Activated CD8-positive, alpha-beta memory T cell treated with anti-CD3 and anti-CD28 coated beads, Interleukin-2, amount 50 U/mL, for 48 hours (primary cell): ENCODE measurements around the gene SAT1.
"Not testable (repeated sequence)": the region's sequence is repeated elsewhere in the genome, so short reads cannot be mapped to it uniquely, and the experiment has no call there.

ENCODE experiments used
- DNase-seq: peaks from one replicate; pipeline ENCODE4 v3.0.0-alpha.2; 2020

The SAT1 gene

DNA sequence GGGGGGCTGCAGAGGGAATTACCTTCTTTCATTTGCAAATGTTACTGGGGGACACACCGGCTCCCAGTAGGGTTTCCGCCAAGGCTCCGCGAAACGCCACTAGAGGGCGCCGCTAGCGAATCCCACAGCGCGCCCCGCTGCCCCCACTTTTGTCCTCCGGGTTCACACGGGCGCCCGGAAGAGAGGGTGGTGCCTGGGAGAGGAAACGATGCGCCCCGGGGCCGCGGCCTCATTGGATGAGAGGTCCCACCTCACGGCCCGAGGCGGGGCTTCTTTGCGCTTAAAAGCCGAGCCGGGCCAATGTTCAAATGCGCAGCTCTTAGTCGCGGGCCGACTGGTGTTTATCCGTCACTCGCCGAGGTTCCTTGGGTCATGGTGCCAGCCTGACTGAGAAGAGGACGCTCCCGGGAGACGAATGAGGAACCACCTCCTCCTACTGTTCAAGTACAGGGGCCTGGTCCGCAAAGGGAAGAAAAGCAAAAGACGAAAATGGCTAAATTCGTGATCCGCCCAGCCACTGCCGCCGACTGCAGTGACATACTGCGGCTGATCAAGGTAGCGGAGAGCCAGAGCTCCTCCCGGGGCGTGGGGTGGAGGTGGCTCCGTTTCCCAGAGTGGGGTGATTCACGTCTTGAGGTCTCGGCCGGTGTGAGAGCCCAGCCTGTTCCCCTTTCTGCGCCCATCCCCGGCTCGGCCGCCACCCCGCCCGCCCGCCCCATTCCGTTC lies at the start of gene SAT1:
SAT1 (plus strand) TSS at position 311 of the 726 bp plus-strand sequence; CDS start at position 490, 179 bp downstream.
- peak; percentile 94 for DNase-seq

DNA sequence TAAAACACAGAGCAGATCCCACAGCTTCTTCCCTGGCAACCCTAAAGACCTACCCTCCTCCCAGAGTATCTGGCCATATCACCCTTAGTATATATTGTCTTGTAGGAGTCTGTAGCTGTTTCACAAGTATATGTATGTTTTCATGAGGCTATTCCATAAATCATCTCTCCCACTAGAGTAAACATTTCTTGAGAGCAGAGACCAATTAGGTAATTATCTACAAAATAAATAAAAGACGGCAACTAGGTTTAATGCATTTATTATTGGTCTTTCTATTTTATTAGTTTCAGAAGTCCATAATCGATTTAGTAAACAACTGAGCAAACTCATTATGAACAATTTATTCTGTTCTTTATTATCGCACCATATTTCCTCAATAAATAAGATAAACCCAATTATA lies 46.9 kb upstream of the SAT1 start:
- no peak for DNase-seq

DNA sequence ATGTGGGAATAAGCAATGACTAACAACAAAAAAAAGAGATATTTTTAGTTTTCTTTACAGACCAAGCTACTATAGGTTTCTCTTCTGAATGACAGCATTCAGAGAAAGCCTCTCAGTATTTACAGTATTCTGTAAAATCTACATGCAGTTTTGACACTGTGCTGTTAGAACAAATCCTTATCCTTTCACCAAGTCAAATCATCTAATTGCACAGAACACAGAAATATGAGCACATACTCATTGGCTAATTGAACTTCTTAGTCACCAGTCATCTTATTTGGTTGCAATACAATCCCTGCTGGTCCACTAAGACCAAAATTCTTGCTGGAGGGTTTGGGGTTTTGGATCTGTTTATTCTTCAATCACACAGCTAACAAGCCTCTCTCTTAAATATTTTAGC lies 45.6 kb upstream of the SAT1 start:
- no peak for DNase-seq

DNA sequence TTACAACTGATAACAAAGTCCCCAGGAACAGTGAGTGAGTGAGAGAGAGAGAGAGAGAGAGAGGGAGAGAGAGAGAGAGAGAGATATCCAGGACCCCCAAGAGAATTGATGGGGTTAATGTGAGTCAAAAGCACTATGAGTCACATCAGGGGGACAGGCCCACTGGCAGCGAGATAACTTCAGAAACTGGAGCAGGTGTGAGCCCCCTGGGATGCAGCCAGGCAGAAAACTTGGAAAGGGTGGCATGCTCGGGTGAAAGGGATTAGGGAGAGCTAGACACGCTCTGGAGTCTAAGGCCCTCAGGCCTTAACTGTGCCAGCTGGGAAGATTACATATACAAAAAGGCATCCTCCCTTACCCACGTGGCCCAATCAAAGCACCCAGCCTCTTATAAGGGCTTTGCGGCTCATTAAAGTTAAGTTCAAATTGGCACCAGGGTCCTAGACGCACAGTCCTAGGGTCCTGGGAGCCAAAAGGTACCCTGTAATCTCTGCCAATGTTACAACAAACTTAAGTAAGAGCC lies 40.7 kb upstream of the SAT1 start:
- DNase-seq: peak; percentile 54

DNA sequence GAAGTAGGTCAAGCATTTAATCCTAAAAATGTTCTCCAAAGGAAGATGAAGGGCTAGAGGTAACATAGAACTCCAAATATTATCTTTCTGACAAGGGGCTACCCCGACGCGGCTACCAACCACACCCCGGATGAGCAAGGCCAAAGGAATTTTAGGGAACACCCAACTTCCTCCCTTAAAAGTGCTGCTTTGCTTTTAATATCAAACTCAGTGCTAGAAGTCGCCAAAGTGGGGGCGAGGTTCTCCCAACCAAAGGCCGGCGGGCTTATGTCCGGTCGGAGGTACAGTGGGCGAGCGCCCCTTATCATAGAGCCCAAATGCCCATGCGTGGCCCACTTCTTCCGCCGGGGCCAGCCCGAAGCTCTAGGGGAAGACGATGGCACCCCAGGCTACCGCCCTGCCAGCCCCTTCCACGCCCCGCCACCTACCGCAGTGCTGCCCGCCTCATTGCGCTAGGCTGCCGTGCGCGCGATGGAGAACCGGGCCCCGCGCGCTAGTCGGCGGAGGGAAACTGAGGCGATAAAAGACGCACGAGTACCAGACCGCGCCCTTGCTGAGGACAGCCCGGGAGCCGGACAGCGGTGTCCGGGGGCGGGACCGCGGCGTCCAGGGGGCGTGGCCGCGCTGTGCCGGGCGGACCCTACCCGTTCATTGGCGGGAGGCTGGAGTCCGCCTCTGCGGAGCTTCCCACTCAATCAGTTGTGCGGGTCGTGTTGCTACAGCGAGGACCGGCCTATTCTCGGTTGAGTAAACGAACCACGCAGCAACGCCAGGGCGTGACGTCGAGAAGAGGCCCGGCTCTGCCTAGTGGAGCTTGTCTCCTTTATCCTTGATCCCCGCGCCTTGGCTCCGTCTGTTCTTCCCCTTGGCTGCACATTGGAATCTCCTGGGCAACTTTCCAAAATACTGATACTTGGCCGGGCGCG lies 40.0 kb upstream of the SAT1 start, which contains the start of gene ACOT9:
ACOT9 (minus strand) TSS at position 580 of the 926 bp plus-strand sequence; CDS start at position 448, 132 bp downstream.
- DNase-seq: peak; percentile 81

DNA sequence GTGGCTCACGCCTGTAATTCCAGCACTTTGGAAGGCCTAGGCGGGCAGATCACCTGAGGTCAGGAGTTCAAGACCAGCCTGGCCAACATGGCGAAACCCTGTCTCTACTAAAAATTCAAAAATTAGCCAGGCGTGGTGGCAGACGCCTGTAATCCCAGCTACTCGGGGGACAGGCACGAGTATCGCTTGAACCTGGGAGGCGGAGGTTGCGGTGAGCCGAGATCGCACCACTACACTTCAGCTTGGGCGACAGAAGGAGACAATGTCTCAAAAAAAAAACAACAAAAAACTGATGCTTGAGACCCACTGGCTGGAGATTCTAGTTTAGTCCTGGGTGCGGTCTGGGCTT lies 39.4 kb upstream of the SAT1 start:
- not testable (repeated sequence) for DNase-seq

DNA sequence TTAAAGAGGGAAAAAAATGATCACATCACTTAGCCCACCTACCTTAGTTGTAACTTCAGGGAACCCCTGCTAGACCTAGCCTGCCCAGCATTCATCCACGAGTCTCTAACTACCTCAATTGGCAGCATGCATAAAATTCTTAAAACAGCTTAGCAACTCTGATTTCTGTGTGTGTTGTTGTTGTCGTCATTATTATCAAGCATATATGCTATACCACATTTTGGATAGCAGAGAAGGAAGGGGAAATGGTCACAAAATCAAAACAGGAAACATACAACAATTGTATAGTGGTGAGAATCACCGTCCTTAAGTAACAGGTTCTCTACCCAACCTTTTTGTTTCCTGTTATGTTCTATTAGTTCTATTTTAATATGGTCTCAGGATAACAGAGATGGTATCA lies 37.2 kb upstream of the SAT1 start:
- DNase-seq: no peak

DNA sequence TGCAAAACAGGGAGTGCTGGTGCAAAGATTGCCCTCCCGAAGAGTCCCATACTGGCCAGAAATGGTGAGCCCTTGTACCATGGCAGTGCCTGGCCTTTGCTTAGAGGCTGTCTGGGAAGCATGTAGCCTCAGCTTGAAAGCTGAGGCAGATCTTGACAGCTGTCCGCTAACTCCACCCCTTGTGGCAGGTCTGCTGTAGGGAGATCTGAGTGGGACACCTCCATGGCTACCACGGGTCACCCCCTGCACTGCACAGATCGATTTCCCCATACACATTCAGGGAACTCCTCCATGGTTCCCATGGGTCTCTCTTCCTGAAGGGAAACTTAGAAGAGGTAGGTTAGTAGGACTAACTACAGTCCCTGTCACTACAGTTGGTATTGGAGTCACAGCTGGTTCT lies 33.8 kb upstream of the SAT1 start:
- no peak for DNase-seq

DNA sequence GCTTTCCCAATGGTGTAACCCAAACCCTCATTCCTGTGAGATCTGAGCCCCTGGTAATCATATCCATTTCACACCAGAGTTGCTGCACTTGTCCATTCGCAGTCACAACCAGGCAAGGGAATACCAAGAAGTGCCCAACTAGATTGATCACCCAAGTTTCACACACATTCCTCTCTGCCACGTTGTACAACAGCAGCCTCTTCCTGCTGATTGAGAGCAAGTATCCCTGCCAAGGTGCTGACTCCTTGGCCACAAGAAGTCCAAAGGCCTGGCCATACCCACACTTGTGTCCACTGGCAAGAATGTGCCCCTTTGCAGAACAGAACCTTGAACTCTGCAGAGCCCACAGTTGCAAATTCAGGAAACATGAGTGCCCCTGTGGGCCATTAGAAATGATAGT lies 33.4 kb upstream of the SAT1 start:
- no peak for DNase-seq

DNA sequence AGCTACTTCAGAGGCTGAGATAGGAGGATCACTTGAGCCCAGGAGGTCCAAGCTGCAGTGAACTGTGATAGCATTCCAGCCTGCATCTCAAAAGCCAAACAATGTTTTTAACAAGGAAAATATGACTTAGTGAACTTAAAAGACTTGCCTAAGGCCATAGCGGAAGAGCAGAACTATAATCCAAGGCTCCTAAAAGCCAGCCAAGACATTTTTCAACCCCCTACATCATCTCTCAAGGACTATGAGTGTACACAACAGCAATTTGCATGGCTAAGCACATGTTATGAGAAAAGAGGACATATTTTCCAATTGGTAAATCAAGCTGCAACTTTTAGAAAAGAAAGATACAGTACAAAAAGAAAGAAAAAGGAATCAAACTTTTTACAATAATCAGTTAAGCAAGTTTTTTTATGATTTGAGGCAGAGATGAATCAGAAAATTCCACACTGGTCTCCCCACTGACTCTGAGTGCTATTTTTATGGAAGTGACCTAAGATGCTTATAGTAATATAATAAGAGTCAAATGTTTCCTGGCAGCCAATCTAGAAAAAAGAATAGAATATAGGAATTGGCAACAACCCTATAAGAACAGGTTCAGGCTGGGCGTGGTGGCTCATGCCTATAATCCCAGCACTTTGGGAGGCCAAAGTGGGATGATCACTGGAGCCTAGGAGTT lies 30.1 kb upstream of the SAT1 start:
- no peak for DNase-seq

DNA sequence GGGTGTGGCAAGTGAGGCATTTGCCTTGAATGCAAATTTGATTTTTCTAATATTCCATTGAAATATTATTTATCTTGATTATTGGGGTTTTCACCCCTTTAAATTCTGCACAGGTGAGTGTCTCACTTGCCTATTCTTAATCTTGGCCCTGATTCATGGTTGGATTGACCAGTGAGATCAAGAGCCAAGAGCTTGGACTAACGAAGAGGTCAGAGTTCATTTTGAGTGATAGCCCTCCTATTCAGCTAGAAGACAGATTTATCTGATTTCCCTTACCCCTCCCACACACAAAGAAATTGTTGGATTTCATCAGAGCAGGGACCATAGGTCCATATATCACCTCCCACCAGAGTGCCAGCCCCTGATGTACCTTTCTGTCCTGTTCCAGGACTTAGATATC lies 28.3 kb upstream of the SAT1 start:
- DNase-seq: no peak

DNA sequence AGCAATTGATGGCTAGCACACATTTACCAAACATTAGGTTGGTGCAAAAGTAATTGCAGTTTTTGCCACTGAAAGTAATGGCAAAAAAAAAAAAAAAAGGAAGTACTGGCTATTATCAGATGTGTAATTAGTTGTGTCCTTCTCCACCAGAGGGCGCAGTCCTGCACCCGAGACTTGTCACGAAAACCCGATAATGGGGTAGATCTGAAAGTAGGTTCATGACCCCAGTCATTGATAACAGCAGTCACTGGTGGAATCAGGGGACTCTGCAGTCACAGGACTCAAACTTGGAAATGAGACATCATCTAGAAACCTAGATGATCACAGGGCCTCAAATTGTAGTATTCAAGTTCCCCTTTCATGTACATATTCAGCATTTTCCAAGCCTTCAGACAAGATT lies 26.8 kb upstream of the SAT1 start:
- DNase-seq: peak; percentile 63

DNA sequence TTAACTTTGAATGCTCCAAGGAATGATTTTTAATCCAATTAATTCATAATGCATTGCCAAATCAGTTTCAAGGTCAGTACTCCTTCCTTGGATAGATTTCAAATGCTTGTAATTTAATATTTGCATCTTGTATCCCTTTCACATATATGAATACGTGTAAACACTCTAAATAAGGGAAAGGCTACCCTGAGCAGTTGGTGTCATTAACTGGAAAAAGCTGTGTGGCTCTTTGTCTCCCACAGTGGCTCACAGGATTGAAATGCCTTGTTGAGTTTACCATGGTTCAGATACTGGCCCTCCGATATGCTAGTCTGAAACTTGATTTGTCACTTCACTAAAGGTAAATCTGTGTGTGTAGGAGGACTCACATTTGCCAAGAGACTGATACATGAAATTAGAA lies 23.2 kb upstream of the SAT1 start:
- DNase-seq: no peak

DNA sequence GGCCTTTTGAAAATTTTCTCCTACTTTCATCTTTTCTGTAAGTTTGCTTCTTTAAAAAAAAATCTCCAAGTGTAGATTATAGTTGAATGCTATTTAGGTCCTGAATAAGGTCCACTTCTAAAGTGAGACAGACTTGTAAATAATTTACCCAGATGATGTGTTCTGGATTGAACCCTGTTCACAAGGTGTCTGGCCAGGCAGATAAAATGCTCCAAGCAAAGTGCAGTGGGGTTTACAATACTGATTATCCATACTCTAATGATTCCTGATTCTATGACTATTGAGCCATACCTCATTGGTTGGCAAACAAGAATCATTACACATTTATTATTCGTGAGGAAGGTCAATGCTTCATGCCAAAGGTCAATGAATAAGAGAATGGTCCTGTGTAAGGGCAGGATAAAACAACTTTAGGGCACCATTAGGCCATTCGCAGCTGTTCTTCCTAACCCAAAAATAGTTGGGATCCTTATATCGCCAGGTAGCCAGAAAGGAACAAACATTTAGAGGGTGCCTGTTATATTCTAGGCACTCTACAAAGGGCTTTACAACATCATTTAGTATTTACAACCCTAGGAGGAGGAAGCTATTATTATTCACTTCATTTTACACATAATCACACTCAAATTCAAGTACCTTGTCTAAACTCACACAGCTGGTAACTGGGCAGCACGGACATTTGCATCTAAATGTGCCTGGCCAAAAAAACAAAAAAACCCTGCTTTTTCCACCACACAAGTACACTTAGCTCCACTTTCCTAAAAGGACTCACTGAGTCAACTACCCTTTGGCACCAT lies 18.6 kb upstream of the SAT1 start:
- DNase-seq: no peak

DNA sequence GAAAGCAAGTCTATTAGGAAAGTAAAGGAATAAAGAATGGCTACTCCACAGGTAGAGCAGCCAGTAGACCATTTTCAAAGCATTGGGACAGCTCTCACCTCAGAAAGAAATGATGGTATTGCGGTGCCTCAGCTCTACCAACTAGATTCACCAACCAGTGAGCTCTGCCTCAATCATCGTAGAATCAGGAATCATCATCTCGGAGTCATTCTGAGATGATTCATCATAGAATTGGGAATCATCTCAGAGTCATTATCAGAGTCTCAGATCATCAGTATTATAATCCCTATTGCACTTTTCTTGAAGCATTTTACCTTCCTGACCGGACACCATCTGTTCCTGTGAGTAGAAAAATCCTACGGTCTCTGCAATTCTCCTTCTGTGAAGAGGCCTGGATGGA lies 17.5 kb upstream of the SAT1 start:
- no peak for DNase-seq

DNA sequence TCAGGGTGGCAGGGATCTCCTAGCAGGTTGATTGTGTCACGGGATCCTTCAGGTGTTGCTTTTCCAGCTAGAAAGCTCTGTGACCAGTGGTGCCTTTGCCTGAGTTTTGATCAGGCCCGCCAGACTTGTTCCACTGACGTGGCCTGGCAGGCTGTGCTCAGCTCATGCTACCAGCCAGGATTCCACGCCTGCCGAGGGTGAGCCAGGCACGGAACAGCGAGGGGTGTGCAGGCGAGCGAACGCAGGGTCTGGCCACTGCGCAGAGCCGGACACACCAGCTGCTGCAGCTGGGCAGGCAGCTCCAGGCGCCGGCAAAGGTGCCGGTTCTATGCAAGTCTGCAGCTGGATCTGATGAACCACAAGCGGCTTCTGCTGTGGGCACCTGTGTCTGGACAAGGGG lies 17.1 kb upstream of the SAT1 start:
- DNase-seq: no peak

DNA sequence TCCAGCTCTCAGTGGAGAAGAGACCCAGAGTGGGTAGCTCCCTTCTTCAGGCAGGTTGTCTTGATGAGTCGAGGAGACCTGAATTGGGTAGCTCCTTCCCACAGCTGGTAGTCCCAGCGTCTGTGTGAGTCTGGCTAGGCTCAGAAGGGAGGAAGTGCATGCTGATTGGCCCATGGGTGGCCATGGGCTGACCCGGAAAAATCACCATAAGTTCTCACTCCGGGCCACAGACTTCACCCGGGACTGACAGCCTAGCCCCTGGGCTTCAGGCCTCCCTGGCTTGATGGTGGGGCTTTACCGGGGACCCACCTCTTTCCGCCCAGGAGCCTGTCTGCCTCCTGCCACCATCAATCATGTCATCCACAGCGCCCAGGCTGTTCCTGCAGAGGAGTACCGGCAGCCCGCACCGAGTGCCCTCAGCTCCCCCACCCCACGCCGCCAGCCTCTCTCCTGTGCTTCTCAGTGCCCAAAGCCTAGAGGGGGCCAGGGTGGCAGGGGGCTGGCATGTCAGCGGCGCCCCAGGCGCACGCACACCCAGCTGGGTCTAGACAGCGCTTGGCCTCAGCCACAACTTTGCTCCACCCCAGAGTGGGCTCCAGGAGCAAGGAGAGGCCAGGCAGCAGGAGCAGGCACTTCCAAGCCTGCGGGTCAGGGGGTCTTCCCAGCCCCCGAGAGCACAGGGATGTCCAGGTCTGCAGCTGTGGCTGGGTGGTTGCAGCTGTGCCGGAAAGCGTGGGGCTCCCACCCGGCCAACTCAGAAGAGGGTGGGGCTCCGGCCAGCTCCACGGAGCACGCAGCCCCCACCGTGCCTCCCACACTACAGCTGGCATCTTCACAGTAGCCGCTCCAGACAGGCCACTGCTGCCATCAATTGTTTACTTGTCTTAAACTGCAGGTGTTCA lies 16.1 kb upstream of the SAT1 start:
- DNase-seq: no peak

DNA sequence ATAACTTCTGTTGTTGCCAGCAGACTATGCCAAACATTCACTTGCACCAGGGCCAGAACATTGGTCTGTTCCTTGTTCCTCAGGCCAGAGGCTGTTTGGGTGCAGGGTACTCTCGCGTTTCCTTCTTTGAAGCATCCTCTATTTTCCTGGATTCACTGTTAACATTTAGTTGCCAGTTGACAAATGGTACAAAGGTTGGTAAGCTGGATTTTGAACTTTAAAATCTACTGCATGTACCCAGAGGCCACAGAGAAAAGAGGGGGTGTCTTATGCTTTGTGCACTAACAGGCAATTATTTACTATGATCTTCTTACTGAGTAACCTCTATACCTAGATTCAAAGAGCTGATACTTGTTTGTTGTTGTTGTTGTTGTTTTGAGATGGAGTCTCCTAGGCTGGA lies 12.8 kb upstream of the SAT1 start:
- no peak for DNase-seq

DNA sequence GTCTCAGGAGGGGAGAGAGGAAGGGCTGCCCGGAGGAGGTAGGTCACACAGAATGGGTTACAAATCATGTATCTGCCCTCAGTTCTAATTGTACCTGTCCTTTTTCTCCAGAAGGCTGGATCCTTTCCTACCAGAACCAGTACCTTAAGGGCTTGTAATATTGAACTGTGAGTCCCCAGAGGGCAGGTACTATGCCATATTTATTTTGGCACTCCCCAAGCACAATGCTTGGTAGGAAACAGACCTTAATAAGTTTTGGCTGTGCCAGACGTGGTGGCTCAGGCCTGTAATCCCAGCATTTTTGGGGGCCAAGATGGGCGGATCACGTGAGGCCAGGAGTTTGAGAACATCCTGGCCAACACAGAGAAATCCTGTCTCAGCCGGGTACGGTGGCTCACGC lies 11.9 kb upstream of the SAT1 start:
- not testable (repeated sequence) for DNase-seq

DNA sequence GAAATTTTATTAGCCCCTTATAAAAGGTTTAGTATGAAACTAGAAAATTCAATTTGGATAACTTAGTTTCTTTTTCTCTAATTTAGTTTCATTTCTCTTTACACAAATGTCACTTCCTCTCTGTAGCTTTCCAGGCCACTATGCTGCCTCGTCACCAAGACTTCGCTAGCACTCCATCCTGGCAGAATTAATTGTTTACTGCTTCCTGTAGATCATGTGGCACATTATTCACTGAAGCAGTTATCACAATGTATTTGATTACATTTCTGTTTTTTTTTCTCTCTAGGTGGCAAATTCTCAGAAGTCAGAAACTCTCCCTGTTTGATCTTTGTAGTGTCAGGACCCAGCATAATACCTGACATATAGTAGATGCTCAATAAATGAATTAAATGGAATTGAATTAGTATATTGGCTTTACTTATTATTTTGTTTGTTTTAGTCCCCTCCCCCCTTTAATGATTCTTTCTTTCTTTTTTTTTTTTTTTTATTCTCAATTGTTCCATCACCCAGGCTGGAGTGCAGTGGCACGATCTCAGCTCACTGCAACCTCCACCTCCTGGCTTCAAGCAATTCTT lies 9.3 kb upstream of the SAT1 start:
- no peak for DNase-seq

DNA sequence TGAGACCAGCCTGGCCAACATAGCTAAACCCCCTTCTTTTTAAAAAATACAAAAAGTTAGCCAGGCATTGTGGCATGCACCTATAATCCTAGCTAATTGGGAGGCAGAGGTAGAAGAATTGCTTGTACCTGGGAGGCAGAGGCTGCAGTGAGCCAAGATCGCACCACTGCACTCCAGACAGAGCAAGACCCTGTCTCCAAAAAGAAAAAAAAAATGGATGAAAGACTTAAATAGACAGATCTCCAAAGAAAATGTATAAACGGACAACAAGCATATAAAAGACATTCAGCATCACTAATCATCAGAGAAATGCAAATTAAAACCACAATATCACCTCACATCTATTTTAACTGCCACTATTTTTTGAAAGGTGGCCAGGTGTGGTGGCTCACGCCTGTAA lies 6.6 kb upstream of the SAT1 start:
- DNase-seq: no peak
